Activated T-cell treated with anti-CD3 and anti-CD28 coated beads for 24 hours (primary cell): ENCODE data around the gene EXD1.
"Not testable (repeated sequence)": the region's sequence is repeated elsewhere in the genome, so short reads cannot be mapped to it uniquely, and the experiment has no call there.

Experiments used
- DNase-seq: peaks from one replicate; pipeline ENCODE4 v3.0.0-alpha.2; 2020; ENCODE audit warnings: low read depth

Gene EXD1

GRCh38 chr15:41139619-41140018 is 90.9 kb downstream of the EXD1 start:
- no peak for DNase-seq

- not testable (repeated sequence) for DNase-seq
Observed at GRCh38 chr15:41139112-41139511, 91.4 kb downstream of the EXD1 start.

- DNase-seq = not testable (repeated sequence)
Observed at GRCh38 chr15:41135580-41135979, 95.0 kb downstream of the EXD1 start.

DNA sequence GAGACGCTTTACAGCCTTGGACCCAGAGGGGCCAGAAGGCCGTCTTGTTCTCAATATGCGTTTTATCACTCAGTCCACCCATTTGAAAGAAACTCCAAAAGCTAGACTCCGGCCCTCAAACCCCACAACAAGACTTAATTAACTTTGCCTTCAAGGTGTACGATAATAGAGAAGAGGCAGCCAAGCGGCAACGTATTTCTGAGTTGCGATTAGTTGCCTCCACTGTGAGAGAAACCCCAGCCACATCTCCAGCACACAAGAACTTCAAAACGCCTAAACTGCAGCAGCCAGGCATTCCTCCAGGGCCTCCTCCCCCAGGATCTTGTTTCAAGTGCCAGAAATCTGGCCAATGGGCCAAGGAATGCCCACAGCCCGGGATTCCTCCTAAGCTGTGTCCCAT is 97.1 kb downstream of the EXD1 start:
- DNase-seq = no peak
